Muscle layer of duodenum (tissue), 2 donors: ENCODE measurements around the gene MYO1D.

ENCODE experiments used
- H3K27ac ChIP-seq: one replicate; pipeline ENCODE4 v1.7.0; 2013; ENCODE audit warnings: mild to moderate bottlenecking, low read length
- H3K27me3 ChIP-seq: one replicate; pipeline ENCODE4 v1.7.0; 2013; ENCODE audit warnings: low read depth, mild to moderate bottlenecking, control low read depth, low read length
- H3K36me3 ChIP-seq, 2 donors: one replicate each; pipeline ENCODE4 v1.7.0; 2013; ENCODE audit warnings: low read length in 2 of 2, control low read depth in 1 of 2, mild to moderate bottlenecking in 1 of 2; ENCODE audit not compliant: insufficient read depth in 2 of 2, control insufficient read depth in 1 of 2
- H3K4me1 ChIP-seq, 2 donors: one replicate each; pipeline ENCODE4 v1.7.0; 2013; ENCODE audit warnings: low read length in 2 of 2, mild to moderate bottlenecking in 2 of 2, control low read depth in 1 of 2, moderate library complexity in 1 of 2; ENCODE audit not compliant: insufficient read depth in 2 of 2, control insufficient read depth in 1 of 2
- H3K4me3 ChIP-seq, 2 donors: one replicate each; pipeline ENCODE4 v1.7.0; 2013; ENCODE audit warnings: low read length in 2 of 2, low read depth in 1 of 2, mild to moderate bottlenecking in 1 of 2
- H3K9me3 ChIP-seq, 2 donors: one replicate each; pipeline ENCODE4 v1.7.0; 2013; ENCODE audit warnings: low read length in 2 of 2, control low read depth in 1 of 2, mild to moderate bottlenecking in 1 of 2; ENCODE audit not compliant: control insufficient read depth in 1 of 2
- donor health status: healthy.

MYO1D gene

GRCh38 chr17:32871746-32872145 lies 5.2 kb downstream of the MYO1D start:
- Histone ChIP-seq H3K36me3 (no peaks in the 10 kb centered on the region), H3K4me1 (peaks cover 0 to 13% of the 10 kb centered on the region in 2 donors), H3K4me3 (no peak overlapping the region), H3K27me3 (no peaks in the 10 kb centered on the region), H3K27ac (no peak overlapping the region), H3K9me3 (no peaks in the 10 kb centered on the region)

- H3K27me3 ChIP-seq: no peaks in the 10 kb centered on the region
- peaks cover 0 to 5% of the 10 kb centered on the region in 2 donors for H3K4me1 ChIP-seq
- H3K36me3 ChIP-seq: no peaks in the 10 kb centered on the region
- no peak overlapping the region for H3K27ac ChIP-seq
- no peaks in the 10 kb centered on the region for H3K9me3 ChIP-seq
- no peak overlapping the region for H3K4me3 ChIP-seq
Observed at GRCh38 chr17:32870969-32871368, 6.0 kb downstream of the MYO1D start.

GRCh38 chr17:32870027-32870670 lies 6.8 kb downstream of the MYO1D start:
- no peaks in the 10 kb centered on the region for H3K36me3 ChIP-seq
- no peak overlapping the region for H3K4me3 ChIP-seq
- no peaks in the 10 kb centered on the region for H3K4me1 ChIP-seq
- H3K27me3 ChIP-seq: no peaks in the 10 kb centered on the region
- no peaks in the 10 kb centered on the region for H3K9me3 ChIP-seq
- peak overlapping the region; percentile 15 for H3K27ac ChIP-seq

- no peaks in the 10 kb centered on the region for H3K27me3 ChIP-seq
- no peak overlapping the region for H3K4me3 ChIP-seq
- H3K9me3 ChIP-seq: no peaks in the 10 kb centered on the region
- H3K4me1 ChIP-seq: no peaks in the 10 kb centered on the region
- no peaks in the 10 kb centered on the region for H3K36me3 ChIP-seq
- H3K27ac ChIP-seq: no peak overlapping the region
Observed at GRCh38 chr17:32869345-32870026, 7.4 kb downstream of the MYO1D start.

- no peaks in the 10 kb centered on the region for H3K4me1 ChIP-seq
- H3K36me3 ChIP-seq: no peaks in the 10 kb centered on the region
- no peak overlapping the region for H3K4me3 ChIP-seq
- H3K27me3 ChIP-seq: no peaks in the 10 kb centered on the region
- H3K9me3 ChIP-seq: no peaks in the 10 kb centered on the region
- no peak overlapping the region for H3K27ac ChIP-seq
Observed at GRCh38 chr17:32865141-32865540, 11.8 kb downstream of the MYO1D start.

- Histone ChIP-seq H3K4me3 (no peak overlapping the region), H3K9me3 (no peaks in the 10 kb centered on the region), H3K27me3 (no peaks in the 10 kb centered on the region), H3K27ac (no peak overlapping the region), H3K4me1 (no peaks in the 10 kb centered on the region), H3K36me3 (no peaks in the 10 kb centered on the region)
Observed at GRCh38 chr17:32863559-32863958, 13.4 kb downstream of the MYO1D start.

GRCh38 chr17:32862940-32863339 lies 14.0 kb downstream of the MYO1D start:
- H3K4me3 ChIP-seq: no peak overlapping the region
- H3K27ac ChIP-seq: no peak overlapping the region
- H3K27me3 ChIP-seq: no peaks in the 10 kb centered on the region
- no peaks in the 10 kb centered on the region for H3K9me3 ChIP-seq
- no peaks in the 10 kb centered on the region for H3K36me3 ChIP-seq
- H3K4me1 ChIP-seq: no peaks in the 10 kb centered on the region

GRCh38 chr17:32861981-32862380 lies 14.9 kb downstream of the MYO1D start:
- H3K9me3 ChIP-seq: no peaks in the 10 kb centered on the region
- no peaks in the 10 kb centered on the region for H3K4me1 ChIP-seq
- no peak overlapping the region for H3K27ac ChIP-seq
- H3K4me3 ChIP-seq: no peak overlapping the region
- no peaks in the 10 kb centered on the region for H3K27me3 ChIP-seq
- H3K36me3 ChIP-seq: no peaks in the 10 kb centered on the region

- H3K27me3 ChIP-seq: no peaks in the 10 kb centered on the region
- H3K4me1 ChIP-seq: no peaks in the 10 kb centered on the region
- H3K9me3 ChIP-seq: no peaks in the 10 kb centered on the region
- H3K27ac ChIP-seq: no peak overlapping the region
- H3K4me3 ChIP-seq: no peak overlapping the region
- H3K36me3 ChIP-seq: no peaks in the 10 kb centered on the region
Observed at GRCh38 chr17:32859857-32860525, 16.9 kb downstream of the MYO1D start.

- no peaks in the 10 kb centered on the region for H3K9me3 ChIP-seq
- peaks cover 0 to 6% of the 10 kb centered on the region in 2 donors for H3K4me1 ChIP-seq
- H3K4me3 ChIP-seq: no peak overlapping the region
- no peaks in the 10 kb centered on the region for H3K27me3 ChIP-seq
- no peak overlapping the region for H3K27ac ChIP-seq
- H3K36me3 ChIP-seq: no peaks in the 10 kb centered on the region
Observed at GRCh38 chr17:32855620-32856019, 21.3 kb downstream of the MYO1D start.

GRCh38 chr17:32854832-32855389 lies 22.0 kb downstream of the MYO1D start:
- Histone ChIP-seq H3K36me3 (no peaks in the 10 kb centered on the region), H3K27me3 (no peaks in the 10 kb centered on the region), H3K27ac (peak overlapping the region; percentile 16), H3K4me3 (no peak overlapping the region), H3K9me3 (no peaks in the 10 kb centered on the region), H3K4me1 (peaks cover 0 to 6% of the 10 kb centered on the region in 2 donors)
